NCI-H1092 (cell line): ENCODE measurements around the gene TDP1.
"Not testable (repeated sequence)": the region's sequence is repeated elsewhere in the genome, so short reads cannot be mapped to it uniquely, and the experiment has no call there.

ENCODE experiments used
- DNase-seq: peaks from one replicate; lab custom pipeline; 2025; lab: John Stamatoyannopoulos, UW

TDP1 gene

GRCh38 chr14:89990218-89990617, 34.5 kb downstream of the TDP1 start:
- DNase-seq: no peak

DNA sequence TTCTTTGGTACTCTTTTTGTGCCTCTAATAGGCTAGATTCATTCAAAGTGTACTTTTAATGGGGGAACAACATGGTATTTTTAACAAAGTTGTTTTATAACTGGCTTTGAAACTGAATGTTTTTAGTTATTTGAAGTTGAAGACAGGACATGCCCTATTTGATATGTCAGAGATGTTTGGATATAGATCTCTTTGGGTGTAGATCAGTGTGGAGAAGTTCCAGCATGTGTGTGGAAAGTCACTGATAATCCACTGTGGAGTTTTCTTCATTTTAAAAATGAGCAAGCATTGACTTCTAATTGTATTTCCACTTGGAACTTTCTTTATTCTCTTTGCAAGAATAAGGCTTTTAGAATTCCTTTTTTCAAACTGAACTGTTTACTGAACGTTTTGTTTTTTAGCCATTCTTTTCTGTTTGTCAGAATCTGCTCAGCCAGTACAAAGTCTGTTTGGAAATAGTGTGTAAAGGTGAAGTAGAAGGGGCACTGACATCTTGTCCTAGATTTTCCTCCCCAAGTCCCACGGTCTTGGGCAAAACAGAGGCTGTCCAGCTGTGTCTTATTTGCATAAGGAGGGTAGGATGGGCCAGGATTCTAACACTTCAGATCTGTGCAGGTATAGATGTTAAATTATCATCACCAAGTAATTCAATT, 35.0 kb downstream of the TDP1 start:
- no peak for DNase-seq

GRCh38 chr14:89992273-89992672, 36.5 kb downstream of the TDP1 start:
- DNase-seq: no peak

- DNase-seq: no peak
Measured at GRCh38 chr14:89996963-89997362, 41.2 kb downstream of the TDP1 start.

GRCh38 chr14:90000935-90001334, 45.2 kb downstream of the TDP1 start:
- DNase-seq: no peak

DNA sequence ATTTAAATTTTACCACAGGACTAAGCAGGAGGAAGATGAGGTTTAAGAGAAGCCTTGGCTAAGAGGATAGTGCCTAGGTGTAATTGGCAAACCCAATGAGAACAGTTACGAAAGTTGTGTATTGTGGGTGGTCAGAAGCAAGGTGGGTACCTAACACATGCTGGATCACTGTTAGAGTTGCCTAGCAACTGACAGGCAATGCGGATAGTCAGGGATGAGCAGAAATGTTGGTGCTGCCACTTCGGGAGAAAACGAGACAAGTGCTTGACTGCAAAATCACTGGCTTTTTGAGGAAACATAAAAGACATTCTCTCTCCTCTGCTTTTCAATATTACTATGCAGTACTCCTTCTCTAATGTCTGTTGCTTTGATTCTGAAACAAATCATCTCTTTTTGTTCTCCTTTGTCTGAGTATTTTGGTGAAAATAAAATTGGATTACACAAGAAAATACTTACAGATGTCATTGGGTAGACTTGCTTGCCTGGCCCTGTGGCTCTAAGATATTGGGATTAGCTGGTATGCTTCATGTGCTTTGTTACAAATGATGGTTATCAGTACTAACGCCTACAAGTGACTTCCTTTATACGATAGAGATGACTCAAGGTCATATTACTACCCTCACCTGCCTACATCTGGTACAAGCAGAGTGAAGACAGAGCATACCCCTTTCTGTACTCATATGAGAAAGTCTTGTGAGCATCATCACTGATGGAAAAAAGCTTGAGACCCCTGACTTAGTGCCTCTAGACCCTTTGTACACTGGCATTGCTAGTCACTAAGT, 48.0 kb downstream of the TDP1 start:
- DNase-seq: no peak

DNA sequence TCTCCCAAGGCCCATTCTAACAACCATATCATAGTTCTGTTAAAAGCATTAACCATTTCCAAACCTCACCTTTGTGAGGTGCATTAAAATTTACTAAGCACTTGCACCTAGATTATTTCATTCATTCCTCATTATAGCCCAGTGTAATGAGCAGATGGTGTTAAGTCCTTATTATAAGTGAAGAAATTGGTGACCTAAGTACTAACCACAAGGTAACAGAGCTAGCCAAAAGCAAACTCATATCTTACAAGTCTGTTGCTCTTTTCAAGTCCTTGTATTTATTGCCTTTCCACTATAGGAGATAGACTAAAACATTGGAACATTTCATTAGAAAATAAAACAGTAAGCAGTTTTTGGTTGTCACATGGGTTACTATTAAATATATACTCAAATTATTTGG, 49.7 kb downstream of the TDP1 start:
- DNase-seq: no peak

DNA sequence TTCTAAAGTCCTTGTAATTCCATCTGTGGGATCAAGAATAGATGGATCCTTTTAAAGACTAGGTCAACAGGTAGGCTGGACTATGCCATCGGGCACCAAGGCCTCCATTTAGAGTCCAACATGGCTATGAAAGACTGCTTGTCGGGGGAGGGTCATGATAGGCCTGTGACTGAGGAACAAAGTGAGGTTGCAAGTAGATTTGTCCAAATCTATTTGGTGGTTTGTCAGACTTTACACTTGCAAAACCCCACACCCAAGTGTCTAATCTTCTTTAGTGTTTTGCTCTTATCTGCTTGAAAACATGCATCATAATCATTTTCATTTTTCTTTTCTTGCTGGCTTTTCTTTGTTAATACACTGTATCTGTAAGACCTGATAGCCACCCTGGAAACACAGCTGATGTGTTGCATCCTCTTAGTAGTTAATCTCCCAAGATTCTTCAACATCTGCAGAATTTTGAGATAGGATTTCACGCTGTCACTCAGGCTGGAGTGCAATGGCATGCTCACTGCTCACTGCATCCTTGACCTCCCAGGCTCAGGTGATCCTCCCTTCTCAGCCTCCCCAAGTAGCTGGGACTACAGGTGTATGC, 50.3 kb downstream of the TDP1 start:
- no peak for DNase-seq

- DNase-seq: no peak
Measured at GRCh38 chr14:90017371-90017770, 61.6 kb downstream of the TDP1 start.

- no peak for DNase-seq
Measured at GRCh38 chr14:90019824-90020523, 64.2 kb downstream of the TDP1 start.

GRCh38 chr14:90023176-90023896, 67.6 kb downstream of the TDP1 start:
- no peak for DNase-seq

DNA sequence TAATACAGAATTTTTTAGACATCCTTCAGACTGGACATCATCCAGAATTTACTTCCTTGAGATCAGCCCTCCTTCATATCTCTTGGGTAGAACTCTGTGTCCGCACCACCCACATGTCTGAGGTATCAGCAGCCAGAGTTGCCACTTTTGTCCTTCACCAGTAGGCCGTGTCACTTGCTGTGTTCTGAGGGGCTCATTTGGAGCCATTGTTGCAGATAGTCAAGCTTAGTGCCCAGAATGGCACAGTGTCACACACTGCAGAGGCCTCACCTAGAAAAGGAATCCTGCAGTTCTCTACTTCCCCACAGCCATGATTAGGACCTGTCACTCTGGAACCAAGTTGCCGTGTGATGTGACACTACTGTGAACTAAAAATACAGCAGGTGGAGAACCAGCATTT, 69.2 kb downstream of the TDP1 start:
- DNase-seq: no peak

- DNase-seq: not testable (repeated sequence)
Measured at GRCh38 chr14:90026608-90027007, 70.9 kb downstream of the TDP1 start.

DNA sequence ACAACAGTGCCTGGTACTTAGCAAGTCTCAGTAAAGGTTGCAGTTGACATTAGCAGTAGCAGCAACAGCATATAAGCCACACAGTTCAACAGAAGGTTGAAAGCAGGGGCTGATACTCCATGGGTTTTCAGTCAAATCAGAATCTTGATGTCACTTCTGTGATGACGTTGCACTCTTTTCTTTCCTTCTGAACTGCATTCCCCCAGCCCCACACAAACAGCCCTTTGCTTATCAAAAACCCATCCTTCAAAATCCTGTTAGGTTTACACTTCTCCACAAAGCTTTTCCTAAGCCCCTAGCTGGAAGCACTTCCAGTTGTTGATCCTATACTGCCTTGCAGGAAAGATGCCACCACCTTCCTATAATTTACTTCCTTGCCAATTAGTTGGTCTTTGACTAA, 72.1 kb downstream of the TDP1 start:
- DNase-seq: no peak

- DNase-seq: no peak
Measured at GRCh38 chr14:90034156-90034555, 78.4 kb downstream of the TDP1 start.

- DNase-seq: no peak
Measured at GRCh38 chr14:90034835-90035525, 79.3 kb downstream of the TDP1 start.

DNA sequence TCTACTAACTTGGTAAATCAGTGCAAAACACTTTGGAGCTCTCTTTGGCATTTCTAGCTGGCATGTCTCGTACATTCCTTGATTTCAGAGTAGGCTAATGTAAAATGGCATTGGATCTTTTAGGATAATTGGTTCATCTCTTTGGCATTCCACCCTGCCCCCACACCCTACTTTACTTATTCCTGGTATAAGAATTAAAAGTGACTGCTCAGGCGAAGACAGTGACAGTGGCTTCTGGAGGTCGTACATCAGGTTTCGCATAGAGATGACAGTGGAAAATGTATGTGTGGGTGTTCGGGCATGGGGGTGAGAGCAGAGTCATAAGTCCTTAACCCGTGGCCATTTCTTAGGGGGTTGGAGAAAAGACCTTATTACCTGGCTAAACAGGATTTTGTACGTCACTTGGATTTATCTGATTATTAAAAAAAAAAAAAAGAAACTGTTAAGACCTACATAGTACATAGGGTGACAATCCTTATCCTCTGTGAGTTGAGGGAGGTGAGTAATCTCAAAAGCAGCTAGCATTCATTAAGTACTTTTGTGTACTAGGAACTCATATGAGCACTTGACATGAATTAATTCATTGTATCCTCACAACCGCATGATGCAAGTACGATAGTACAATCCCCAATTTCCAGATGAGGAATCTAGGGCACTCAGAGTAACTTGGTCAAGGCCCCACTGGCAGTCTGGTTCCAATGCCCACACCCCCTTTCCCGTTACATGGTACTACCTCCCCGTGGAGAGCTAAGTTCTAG, 83.7 kb downstream of the TDP1 start:
- DNase-seq: no peak

GRCh38 chr14:90040411-90040810, 84.7 kb downstream of the TDP1 start:
- no peak for DNase-seq

GRCh38 chr14:90042496-90043252, 86.9 kb downstream of the TDP1 start:
- no peak for DNase-seq

DNA sequence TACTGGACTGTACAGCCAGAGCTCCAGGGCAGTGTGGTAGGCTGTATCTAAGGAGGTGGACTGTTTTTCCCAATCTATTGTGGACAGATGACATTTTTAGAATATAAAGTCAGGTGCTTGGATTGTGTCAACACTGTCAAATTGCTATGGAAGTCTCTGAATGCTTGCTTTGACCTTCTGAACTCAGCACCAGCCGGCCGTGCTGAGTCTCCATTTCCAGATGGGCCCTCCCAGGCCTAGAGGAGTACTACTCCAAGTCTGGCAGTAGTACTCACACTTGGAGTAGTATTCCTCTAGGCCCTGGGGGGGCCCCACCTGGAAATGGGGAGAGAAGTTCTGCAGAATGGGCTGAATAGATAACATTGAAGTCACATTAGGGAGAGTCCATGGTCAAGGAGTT, 89.9 kb downstream of the TDP1 start:
- DNase-seq: no peak
